ENCODE results near the gene ADAM20.
"Not testable (repeated sequence)": the region's sequence is repeated elsewhere in the genome, so short reads cannot be mapped to it uniquely, and the experiment has no call there.

- not testable (repeated sequence) for TF ChIP-seq POLR2A, CTCF (IDR thresholded peaks at IDR 0.05)
Measured at GRCh38 chr14:70477356-70478105, 57.3 kb downstream of the ADAM20 start.
